Measurements from ENCODE around the gene TRIM29. TPM values are rescaled to one million over a fixed set of nuclear protein-coding genes. Genes with fewer than 3 reads are reported as not detected.

Gene TRIM29
- total RNA-seq, 4 donors from 2014 or later = 7.8 to 33.3 (median 9.1) TPM

- no peaks in the 10 kb centered on the region for H3K4me1 ChIP-seq
- H3K27me3 ChIP-seq = no peaks in the 10 kb centered on the region
- no peaks in the 10 kb centered on the region for H3K9me3 ChIP-seq
- no peak overlapping the region for H3K4me3 ChIP-seq
- no peak overlapping the region for H3K27ac ChIP-seq
- TF ChIP-seq POLR2A (IDR thresholded peaks at IDR 0.05) (no peak), CTCF (IDR thresholded peaks at IDR 0.05) (no peak)
- DNase-seq = no peak
- H3K36me3 ChIP-seq = no peaks in the 10 kb centered on the region
Observed at GRCh38 chr11:120122924-120123683, 14.8 kb downstream of the TRIM29 start.

GRCh38 chr11:120121914-120122473 lies 15.9 kb downstream of the TRIM29 start:
- no peak for TF ChIP-seq POLR2A (IDR thresholded peaks at IDR 0.05)
- no peak for TF ChIP-seq CTCF (IDR thresholded peaks at IDR 0.05)
- Histone ChIP-seq H3K36me3 (no peaks in the 10 kb centered on the region), H3K27me3 (no peaks in the 10 kb centered on the region), H3K9me3 (no peaks in the 10 kb centered on the region), H3K4me1 (no peaks in the 10 kb centered on the region), H3K27ac (no peak overlapping the region), H3K4me3 (no peak overlapping the region)
- no peak for DNase-seq

- no peak overlapping the region for H3K4me3 ChIP-seq
- no peak for DNase-seq
- H3K27me3 ChIP-seq = no peaks in the 10 kb centered on the region
- no peaks in the 10 kb centered on the region for H3K4me1 ChIP-seq
- no peaks in the 10 kb centered on the region for H3K9me3 ChIP-seq
- no peaks in the 10 kb centered on the region for H3K36me3 ChIP-seq
- H3K27ac ChIP-seq = no peak overlapping the region
- TF ChIP-seq POLR2A (IDR thresholded peaks at IDR 0.05) (no peak), CTCF (IDR thresholded peaks at IDR 0.05) (no peak)
Observed at GRCh38 chr11:120121336-120121735, 16.6 kb downstream of the TRIM29 start.

- Histone ChIP-seq H3K27ac (no peak overlapping the region), H3K27me3 (no peaks in the 10 kb centered on the region), H3K4me1 (no peaks in the 10 kb centered on the region), H3K9me3 (no peaks in the 10 kb centered on the region), H3K36me3 (no peaks in the 10 kb centered on the region), H3K4me3 (no peak overlapping the region)
- TF ChIP-seq CTCF (IDR thresholded peaks at IDR 0.05) = no peak
- no peak for TF ChIP-seq POLR2A (IDR thresholded peaks at IDR 0.05)
- DNase-seq = no peak
Observed at GRCh38 chr11:120120805-120121335, 17.0 kb downstream of the TRIM29 start.

- Histone ChIP-seq H3K27ac (no peak overlapping the region), H3K9me3 (no peaks in the 10 kb centered on the region), H3K27me3 (no peaks in the 10 kb centered on the region), H3K4me1 (no peaks in the 10 kb centered on the region), H3K4me3 (no peak overlapping the region), H3K36me3 (no peaks in the 10 kb centered on the region)
- DNase-seq = no peak
- TF ChIP-seq POLR2A (IDR thresholded peaks at IDR 0.05) (no peak), CTCF (IDR thresholded peaks at IDR 0.05) (no peak)
Observed at GRCh38 chr11:120119121-120119520, 18.8 kb downstream of the TRIM29 start.
